Ovary (tissue), 9 donors: ENCODE results near the gene ISCA2. TPM values are rescaled to one million over a fixed set of nuclear protein-coding genes. Genes with fewer than 3 reads are reported as not detected.
"Not testable (repeated sequence)": the region's sequence is repeated elsewhere in the genome, so short reads cannot be mapped to it uniquely, and the experiment has no call there.

Experiments
- DNase-seq, 5 donors: peaks; one replicate each; pipeline ENCODE4 v3.0.0-alpha.2; 2019 to 2020
- H3K27ac ChIP-seq, 2 donors: fragments of 200-600 bp; one replicate each; pipeline versions ENCODE4 v1.5.1 to v1.8.0; 2019 to 2022
- H3K27me3 ChIP-seq: fragments of 200-600 bp; one replicate; pipeline ENCODE4 v1.8.0; 2022
- H3K36me3 ChIP-seq: fragments of 200-600 bp; sonication (generic); one replicate; pipeline ENCODE4 v1.5.1; 2019
- H3K4me1 ChIP-seq: one replicate; pipeline ENCODE4 v1.8.1; 2013; ENCODE audit warnings: mild to moderate bottlenecking, moderate library complexity; ENCODE audit not compliant: insufficient read depth
- H3K4me3 ChIP-seq: fragments of 200-600 bp; sonication (generic); one replicate; pipeline ENCODE4 v1.5.1; 2017
- H3K9me3 ChIP-seq, 2 donors: fragments of 200-600 bp in 1 of 2; sonication (generic) in 1 of 2; one replicate each; pipeline versions ENCODE4 v1.5.1 to v1.8.1; 2013 to 2019; ENCODE audit warnings: mild to moderate bottlenecking in 1 of 2, moderate library complexity in 1 of 2
- EP300 ChIP-seq: sonication (generic); formaldehyde crosslinking; IDR thresholded peaks from one replicate; pipeline ENCODE4 v1.6.1; 2017; ENCODE audit warnings: antibody characterized with exemption
- POLR2A ChIP-seq: fragments of 450-650 bp; IDR thresholded peaks from one replicate; pipeline ENCODE4 v1.6.1; 2017; ENCODE audit warnings: antibody characterized with exemption, mild to moderate bottlenecking, moderate library complexity
- WGBS, 3 donors: extraction: QIAGEN DNeasy Blood & Tissue Kit in 1 of 3; methylation state at CpG; one replicate each; pipeline versions ENCODE4 v1.1.5 to v1.1.7; 2013 to 2017; 5-methylcytosine and 5-hydroxymethylcytosine counted together
- intact Hi-C, 4 donors: fragments of 100-400 bp; cut with DNase I; formaldehyde crosslinking; loops; one replicate each; pipeline versions ENCODE4 v1.11.0 to v1.15.1; 2022 to 2023
- polyA plus RNA-seq, 2 donors: library from polyadenylated mRNA; stranded (reverse); fragments of 200-250 nt in 1 of 2; fragments of 350-450 nt in 1 of 2; fragmentation: Illumina TruSeq in 1 of 2; extraction: RNeasy Lipid Tissue Mini Kit (QIAGEN cat#74804) in 1 of 2; gene quantifications; one replicate each; pipeline ENCODE4 v1.2.3, GENCODE V29; 2013 to 2014
- total RNA-seq, 7 donors: library from RNA; depleted of rRNA in 2 of 7; stranded (reverse); fragments of >200 nt in 2 of 7; fragmentation: NEBNext Ultra II Directional in 3 of 7; extraction: Animal tissue kit (Norgen Biotek cat#: 25700) in 3 of 7; gene quantifications; one replicate each; pipeline versions ENCODE4 v1.1.0 to v1.2.4, GENCODE V29; 2016 to 2023
- TF ChIP-seq, protein P1 (sequence below), 3 donors: fragments of 450-650 bp in 2 of 3; fragments of 200-600 bp in 1 of 3; IDR thresholded peaks; one replicate each; pipeline versions ENCODE4 v1.5.1 to v1.8.0; 2016 to 2022; ENCODE audit warnings: antibody characterized with exemption in 3 of 3, mild to moderate bottlenecking in 1 of 3
- donor health status: DM: no; HTN: no; CAD: no; lungs with moderate emphysema.
- donor health status: DM: no; HTN: no; CAD: no.
- donor health status: Bipolar disorder and iron deficiency.
- donor health status: DM: yes; HTN: yes; CAD: no.
- donor health status: DM: no; HTN: no; CAD: no.
- donor health status: DM: yes; HTN: yes; CAD: no.

ISCA2 gene
- total and polyA plus RNA-seq, 9 donors, result 11.7 to 47.4 (median 26.9) TPM

DNA sequence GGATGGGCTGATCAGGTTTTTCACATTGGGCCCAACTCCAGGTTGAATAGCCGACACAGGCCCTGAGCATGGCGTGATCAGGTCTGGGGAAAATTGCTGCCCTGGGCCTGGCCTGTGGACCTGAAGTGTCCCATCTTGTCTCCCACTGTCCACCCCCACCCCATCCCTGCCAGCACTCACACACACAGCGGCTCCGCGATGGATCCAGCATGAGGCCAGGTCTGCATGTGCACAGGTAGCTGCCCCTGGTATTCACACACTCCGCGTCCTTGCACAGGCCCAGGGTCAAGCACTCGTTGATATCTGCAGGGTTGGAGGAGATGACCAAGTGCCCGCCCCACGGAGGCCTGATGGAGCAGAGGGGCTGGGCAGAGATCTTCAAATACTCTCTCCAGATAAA is 38.7 kb downstream of the ISCA2 start:
- H3K27ac ChIP-seq, result no peak overlapping the region
- H3K4me1 ChIP-seq, result no peaks in the 10 kb centered on the region
- DNase-seq, result no peak
- no peaks in the 10 kb centered on the region for H3K9me3 ChIP-seq
- intact Hi-C loops, result no loop called here
- H3K36me3 ChIP-seq, result no peaks in the 10 kb centered on the region
- H3K4me3 ChIP-seq, result no peak overlapping the region
- no peak for TF ChIP-seq EP300
- TF ChIP-seq POLR2A, result no peak
- TF ChIP-seq, protein P1, sequence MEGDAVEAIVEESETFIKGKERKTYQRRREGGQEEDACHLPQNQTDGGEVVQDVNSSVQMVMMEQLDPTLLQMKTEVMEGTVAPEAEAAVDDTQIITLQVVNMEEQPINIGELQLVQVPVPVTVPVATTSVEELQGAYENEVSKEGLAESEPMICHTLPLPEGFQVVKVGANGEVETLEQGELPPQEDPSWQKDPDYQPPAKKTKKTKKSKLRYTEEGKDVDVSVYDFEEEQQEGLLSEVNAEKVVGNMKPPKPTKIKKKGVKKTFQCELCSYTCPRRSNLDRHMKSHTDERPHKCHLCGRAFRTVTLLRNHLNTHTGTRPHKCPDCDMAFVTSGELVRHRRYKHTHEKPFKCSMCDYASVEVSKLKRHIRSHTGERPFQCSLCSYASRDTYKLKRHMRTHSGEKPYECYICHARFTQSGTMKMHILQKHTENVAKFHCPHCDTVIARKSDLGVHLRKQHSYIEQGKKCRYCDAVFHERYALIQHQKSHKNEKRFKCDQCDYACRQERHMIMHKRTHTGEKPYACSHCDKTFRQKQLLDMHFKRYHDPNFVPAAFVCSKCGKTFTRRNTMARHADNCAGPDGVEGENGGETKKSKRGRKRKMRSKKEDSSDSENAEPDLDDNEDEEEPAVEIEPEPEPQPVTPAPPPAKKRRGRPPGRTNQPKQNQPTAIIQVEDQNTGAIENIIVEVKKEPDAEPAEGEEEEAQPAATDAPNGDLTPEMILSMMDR (IDR thresholded peaks at IDR 0.05), result no peak
- no peaks in the 10 kb centered on the region for H3K27me3 ChIP-seq
- WGBS, 3 donors, result 90 to 93% (median 91%) methylated on average over 10 of the region's 10 CpGs

DNA sequence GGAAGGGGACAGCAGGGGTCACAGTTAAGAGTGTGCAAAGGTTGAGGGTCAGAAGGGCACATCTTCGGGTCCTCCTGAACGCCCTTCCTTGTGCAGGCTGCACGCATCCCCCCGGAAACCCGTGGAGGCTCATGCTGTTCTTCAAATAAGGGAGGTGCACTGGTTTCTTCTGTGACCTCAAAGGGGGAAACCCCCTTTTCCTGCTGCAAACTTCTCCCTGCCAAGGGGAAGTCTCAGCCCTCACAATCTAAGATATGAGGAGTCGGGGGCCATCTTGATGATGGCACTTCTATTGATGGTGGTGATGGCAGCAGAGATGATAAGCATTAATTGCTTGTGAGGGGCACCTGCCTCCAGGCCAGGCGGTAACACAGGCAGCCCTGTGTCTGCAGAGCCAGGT is 40.0 kb downstream of the ISCA2 start:
- H3K27ac ChIP-seq, result no peak overlapping the region
- no peak for DNase-seq
- H3K4me1 ChIP-seq, result no peaks in the 10 kb centered on the region
- intact Hi-C loops, result no loop called here
- 82 to 89% (median 84%) methylated on average over 7 of the region's 7 CpGs for WGBS, 3 donors
- no peaks in the 10 kb centered on the region for H3K9me3 ChIP-seq
- no peaks in the 10 kb centered on the region for H3K27me3 ChIP-seq
- TF ChIP-seq, protein P1 (IDR thresholded peaks at IDR 0.05), result no peak
- TF ChIP-seq EP300 (no peak), POLR2A (no peak)
- H3K4me3 ChIP-seq, result no peak overlapping the region
- no peaks in the 10 kb centered on the region for H3K36me3 ChIP-seq

DNA sequence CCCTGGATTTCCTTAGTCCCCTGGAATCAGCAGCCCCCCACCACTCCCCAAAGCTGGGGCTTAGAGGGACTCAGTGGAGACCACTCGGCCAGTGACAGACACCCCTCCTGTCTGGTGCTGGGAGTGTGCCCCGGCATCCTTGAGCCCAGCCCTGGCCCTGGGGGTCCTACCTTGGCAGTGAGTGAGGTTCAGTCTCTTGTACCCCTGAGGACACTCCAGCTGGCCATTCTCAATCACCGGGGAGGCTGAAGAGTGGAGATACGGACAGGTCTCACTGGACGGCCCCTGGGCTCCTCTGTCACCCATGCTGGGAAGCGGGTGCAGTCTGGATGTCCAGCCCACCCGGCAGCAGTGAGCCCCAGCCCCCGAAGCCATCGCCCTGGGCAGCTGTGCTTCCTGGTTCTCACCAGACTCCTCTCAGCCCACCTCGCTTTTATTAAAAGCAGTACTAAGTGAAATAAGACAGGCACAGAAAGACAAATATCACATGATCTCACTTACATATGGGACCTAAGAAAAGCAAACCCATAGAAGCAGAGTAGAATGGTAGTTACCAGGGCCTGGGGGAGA is 42.3 kb downstream of the ISCA2 start:
- no peak for DNase-seq
- TF ChIP-seq, protein P1 (IDR thresholded peaks at IDR 0.05), result no peak
- no peak for TF ChIP-seq EP300
- no peak for TF ChIP-seq POLR2A
- no peaks in the 10 kb centered on the region for H3K4me1 ChIP-seq
- H3K4me3 ChIP-seq, result no peak overlapping the region
- H3K36me3 ChIP-seq, result no peaks in the 10 kb centered on the region
- H3K27me3 ChIP-seq, result no peaks in the 10 kb centered on the region
- H3K27ac ChIP-seq, result no peak overlapping the region
- intact Hi-C loops, result no loop called here
- H3K9me3 ChIP-seq, result no peaks in the 10 kb centered on the region
- 82 to 89% (median 84%) methylated on average over 10 of the region's 10 CpGs for WGBS, 3 donors

DNA sequence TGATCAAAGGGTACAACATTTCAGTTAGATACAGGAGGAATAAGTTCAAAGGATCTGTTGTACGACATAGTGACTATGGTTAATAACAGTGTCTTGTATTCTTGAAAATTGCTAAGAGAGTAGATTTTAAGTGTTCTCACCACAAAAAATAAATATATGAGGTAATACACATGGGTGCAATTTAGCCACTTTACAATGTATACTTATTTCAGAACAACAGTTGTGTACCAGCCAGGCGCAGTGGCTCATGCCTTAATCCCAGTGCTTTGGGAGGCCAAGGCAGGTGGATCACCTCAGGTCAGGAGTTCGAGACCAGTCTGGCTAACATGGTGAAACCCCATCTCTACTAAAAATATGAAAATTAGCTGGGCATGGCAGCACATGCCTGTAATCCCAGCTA is 42.8 kb downstream of the ISCA2 start:
- H3K27ac ChIP-seq, H3K4me3 ChIP-seq, H3K4me1 ChIP-seq, H3K36me3 ChIP-seq, DNase-seq, H3K9me3 ChIP-seq, H3K27me3 ChIP-seq, intact Hi-C loops: not testable (repeated sequence)
- 94 to 97% (median 94%) methylated on average over 3 of the region's 3 CpGs for WGBS, 3 donors

DNA sequence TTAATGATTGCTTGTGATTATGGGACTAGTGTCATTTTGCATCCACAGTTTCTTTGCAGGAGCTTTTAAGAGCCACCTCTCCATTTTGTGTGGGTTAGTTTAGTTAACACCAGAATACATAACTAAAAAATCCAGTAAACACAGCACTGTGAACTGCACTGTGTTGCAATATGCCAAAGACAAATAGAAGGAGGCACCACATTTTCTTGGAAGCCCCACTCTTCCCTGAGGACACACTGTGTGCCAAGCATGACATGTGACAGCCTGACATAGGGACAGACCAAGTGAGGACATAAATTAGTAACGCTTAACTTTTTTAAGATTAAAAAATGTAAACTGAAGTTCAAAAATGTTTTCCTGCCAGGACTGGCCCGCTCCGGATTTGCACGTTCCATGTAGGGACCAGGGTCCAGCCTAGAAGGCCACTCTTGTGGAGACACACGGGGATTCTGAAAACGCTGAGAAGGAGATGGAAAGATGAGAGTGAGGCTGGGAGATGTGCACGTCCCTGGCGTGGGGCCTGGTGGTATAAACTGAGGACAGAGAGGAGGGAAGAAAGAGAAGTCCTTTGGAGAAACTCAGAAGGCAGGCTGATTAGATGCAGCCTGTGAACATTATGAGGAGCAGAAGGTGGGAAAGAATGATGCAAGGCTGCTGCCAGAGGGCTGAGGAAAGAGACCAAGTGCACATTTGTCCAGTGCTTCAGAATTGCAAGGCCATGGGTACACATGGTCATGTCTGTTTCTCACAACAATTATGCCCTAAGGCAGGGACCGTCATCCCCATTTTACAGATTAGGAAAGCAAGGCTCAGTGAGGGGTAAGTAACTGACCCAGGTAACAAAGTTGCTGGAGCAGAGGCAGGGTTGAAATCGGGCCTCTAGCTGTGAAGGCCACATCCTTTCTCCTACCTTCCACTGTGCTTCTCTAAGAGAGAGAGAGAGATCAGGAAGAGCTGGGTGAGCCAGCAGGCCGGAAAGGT is 45.1 kb downstream of the ISCA2 start:
- intact Hi-C loops, result no loop called here
- no peak for TF ChIP-seq POLR2A
- TF ChIP-seq, protein P1 (IDR thresholded peaks at IDR 0.05), result no peak
- no peak for TF ChIP-seq EP300
- Histone ChIP-seq H3K36me3 (no peaks in the 10 kb centered on the region), H3K4me3 (no peak overlapping the region), H3K4me1 (no peaks in the 10 kb centered on the region), H3K27me3 (no peaks in the 10 kb centered on the region), H3K27ac (no peak overlapping the region), H3K9me3 (no peaks in the 10 kb centered on the region)
- DNase-seq, result peak in 1 of 5 donors; percentile 15
- 84 to 85% (median 84%) methylated on average over 11 of the region's 11 CpGs for WGBS, 3 donors
